Hematopoietic multipotent progenitor cell treated with erythropoietin and hydrocortisone succinate and interleukin-3 and kit ligand, for 17 days (in vitro differentiated cells): ENCODE measurements around the gene HSPA12B.

Source experiments
- DNase-seq: peaks from one replicate; pipeline ENCODE4 v3.0.0-alpha.2; 2015; ENCODE audit warnings: low spot score

The HSPA12B gene

GRCh38 chr20:3732327-3733118 lies at the start of gene HSPA12B:
Gene HSPA12B (plus strand): TSS chr20:3732685. CDS start chr20:3738675, 5,990 bp downstream.
- no peak for DNase-seq

- no peak for DNase-seq
Measured at GRCh38 chr20:3685341-3685740, 47.1 kb upstream of the HSPA12B start.

GRCh38 chr20:3686421-3686820 lies 46.1 kb upstream of the HSPA12B start:
- no peak for DNase-seq

DNA sequence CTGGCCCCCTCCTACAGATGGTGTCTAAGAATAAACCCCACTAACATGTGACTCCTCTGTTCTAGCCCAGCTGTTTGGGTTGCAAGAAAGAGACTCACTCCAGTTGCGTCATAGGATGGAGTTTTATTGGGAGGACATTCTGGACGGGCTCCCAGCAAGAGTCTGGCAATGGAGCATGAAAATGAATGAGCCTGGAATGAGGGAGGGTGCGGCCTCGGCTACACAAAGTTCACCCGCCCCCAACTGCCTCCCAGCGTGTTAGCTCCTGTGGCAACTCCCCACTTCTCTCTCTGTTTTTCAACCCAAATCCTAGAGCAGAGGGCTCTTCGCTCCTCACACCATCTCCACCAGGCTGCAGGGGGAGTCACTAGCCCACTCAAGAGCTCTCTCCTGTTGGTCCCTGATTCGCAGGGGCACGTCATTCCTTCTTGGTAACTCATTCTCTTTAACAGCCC lies 45.6 kb upstream of the HSPA12B start:
- no peak for DNase-seq

- no peak for DNase-seq
Measured at GRCh38 chr20:3687655-3688054, 44.8 kb upstream of the HSPA12B start.

- no peak for DNase-seq
Measured at GRCh38 chr20:3689978-3690377, 42.5 kb upstream of the HSPA12B start.

DNA sequence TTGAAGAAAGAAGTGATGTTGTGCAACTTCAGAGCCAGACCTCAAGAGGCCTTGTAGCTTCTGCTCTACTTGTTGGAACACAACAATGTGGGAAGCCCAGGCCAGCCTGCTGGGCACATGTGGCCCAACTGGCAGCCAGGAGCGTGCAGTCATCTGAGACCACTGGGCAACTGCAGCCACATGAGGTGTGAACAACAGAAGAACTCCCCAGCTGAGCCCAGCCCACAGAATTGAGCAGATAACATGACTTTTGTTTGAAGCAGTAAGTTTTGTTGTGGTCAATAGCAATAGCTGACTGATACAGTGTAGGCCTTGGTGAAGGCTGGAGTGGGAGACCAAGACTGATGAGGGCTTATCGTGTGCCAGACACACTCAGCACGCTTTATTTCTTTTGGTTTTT lies 42.1 kb upstream of the HSPA12B start:
- no peak for DNase-seq

GRCh38 chr20:3691306-3691705 lies 41.2 kb upstream of the HSPA12B start:
- DNase-seq: no peak

- DNase-seq: no peak
Measured at GRCh38 chr20:3691897-3692296, 40.6 kb upstream of the HSPA12B start.

DNA sequence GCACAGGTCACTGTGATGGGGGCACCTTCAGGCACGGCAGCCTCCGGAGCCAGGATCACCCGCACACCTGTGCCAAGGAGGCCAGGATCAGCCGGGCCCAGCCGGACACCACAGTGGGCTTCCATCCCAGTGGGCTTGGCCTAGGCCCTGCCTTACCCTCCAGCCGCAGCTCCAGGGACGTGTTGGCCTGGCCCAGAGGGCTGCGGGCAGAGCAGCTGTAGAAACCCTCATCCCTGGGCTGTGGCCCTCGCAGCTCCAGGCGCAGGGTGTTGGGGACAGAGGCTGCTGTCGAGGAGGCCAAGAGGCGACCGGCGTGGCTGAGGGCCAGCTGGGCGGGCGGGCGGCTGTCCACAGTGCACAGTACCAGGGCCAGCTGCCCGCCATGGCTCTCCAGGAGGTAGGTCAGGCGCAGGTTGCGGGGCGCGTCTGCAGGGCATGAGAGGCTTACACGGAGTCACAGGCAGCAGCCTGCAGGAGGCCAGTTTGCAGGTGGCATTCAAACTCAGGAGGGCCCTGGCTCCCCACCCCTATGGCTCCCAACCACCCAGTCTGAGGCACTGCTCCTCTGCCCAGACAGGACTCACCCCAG lies 39.7 kb upstream of the HSPA12B start:
- no peak for DNase-seq

DNA sequence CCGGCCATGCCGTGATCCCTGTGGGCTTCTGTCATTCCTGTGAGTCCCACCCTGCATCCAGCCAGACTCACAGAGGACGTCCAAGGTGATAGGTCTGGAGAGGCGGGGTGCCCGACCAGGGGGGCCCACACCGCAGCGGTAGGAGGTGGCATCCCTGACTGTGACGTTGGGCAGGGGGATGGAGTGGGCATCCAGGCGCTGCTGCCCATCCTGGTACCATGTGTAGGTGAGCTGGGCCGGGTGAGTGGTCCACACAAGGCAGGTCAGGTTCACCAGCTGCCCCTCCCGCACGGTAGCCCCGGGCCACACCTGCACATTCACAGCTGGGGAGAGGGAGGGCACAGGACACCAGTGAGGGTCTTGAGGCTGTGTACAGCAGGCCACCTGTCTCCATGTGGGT lies 39.1 kb upstream of the HSPA12B start:
- DNase-seq: no peak

DNA sequence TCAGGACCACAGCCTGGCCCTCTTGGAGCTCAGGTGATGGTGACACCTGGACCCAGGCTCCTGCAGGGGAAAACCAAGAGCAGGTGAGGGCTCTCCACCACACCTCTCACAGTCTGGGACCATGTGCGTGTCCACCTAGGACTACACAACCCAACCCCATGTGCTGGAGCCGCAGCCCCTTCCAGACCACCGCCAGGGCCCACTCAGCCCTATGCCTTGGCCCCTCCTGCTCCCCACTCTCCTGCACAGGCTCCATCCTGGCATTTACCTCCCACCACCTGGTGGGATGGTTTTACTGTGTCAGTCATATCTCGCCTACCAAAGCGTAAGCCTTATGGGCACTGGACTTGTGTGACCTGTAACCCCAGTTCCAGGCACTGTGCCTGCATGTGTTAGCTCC lies 37.6 kb upstream of the HSPA12B start:
- DNase-seq: no peak

DNA sequence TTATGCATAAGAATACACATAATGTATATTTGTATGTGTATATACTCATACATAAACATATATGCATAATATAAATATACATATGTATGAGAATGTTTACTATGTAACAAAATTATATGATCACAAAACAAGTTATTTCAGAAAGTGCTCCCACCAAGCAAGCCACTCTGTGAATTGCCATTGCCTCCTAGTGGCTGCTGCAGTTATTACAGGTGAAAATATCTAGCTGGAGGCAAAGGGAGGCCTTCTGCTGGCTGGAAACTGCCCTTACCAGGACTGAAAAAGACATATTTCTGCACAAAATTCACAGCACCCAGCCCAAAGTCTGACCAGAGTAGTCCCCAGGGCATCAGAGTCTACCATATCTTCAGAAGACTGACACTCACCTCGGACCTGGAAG lies 36.3 kb upstream of the HSPA12B start:
- DNase-seq: peak; percentile 19

DNA sequence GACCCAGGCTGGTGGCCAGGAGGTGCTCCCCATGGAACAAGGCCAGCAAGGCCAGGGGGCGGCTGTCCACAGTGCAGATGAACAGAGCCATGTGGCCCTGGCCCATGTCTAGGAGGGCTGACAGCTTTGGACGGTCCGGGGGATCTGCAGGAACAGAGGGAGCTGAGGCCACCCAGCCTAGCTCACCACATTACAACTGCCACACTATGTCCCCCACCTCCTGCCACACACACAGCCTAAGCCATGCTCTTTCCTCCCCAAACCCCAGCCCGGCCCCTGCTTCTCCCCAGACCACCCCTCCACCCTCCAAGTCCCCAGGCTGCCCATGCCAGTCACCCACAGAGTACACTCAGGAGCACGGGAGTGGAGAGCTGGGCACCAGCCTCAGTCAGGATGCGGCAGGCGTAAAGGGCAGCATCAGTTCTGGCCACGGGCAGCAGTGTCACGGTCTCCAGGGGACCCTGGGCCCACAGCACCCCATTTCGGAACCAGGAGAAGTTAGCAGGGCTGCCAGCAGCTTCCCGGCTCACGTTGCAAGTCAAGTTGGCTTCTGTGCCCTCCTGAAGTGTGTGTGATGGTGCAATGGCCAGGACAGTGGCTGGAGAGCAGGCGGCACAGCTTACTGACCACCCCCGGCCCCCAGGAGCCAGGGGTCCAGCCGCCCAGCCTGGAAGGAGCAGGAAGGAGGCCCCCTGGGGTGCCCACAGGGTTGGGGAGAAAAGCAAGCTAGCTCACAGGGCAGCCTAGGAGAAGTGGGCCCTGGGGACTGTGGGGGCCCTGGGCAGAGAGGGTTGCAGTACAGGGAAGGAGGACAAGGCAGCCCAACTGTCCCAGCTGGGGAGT lies 35.5 kb upstream of the HSPA12B start:
- no peak for DNase-seq

DNA sequence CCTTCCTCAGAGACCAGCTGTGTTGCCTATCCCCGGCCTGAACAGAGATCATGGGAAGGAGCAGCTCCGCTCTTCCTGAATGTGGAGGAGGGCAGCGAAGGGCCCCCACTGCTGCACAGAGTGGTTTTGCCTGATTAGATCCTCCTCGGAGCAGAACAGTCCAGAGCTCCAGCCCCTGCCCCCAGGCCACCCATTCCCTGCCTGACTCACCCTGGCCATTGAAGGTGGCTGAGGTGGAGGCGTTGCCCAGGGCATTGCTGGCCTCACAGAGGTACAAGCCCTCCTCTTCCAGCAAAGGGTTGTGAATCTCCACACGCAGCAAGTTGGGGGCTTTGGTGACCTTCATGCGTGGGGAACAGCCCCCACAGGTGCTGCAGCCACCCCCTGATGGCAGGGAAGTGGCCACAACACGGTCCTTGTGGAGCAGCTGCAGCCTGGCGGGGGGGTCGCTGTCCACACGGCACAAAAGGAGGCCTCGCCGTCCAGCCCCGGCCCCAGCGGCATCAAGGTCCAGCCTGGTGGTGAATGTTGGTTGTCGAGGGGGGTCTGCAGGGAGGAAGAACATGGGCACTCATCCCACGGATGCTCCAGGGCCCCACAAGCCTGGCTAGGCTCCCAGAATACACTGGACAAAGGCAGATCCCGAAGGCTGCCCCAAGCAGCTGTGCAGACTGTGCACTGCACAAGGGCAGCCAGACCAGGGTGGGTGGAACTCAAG lies 34.7 kb upstream of the HSPA12B start:
- DNase-seq: no peak

DNA sequence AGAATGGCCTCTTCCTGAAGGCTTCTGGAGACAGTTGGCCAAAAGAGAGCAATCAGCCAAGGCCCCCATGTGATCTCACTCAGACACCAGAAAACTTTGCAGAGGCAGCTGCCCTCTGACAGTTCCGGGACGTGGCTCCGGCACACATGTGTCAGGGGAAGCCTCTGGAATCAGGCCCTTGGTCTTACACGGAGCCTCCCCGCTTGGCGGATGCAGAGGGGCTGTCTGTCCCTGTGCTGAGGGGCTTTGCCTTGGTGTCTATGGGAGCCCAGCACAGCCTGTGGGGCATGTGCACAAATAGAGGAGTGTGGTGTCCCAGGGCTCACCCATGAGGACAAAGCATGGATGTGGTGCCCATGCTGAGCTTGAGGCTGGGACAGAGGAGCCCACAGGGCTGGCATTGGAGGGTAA lies 33.9 kb upstream of the HSPA12B start:
- DNase-seq: no peak

DNA sequence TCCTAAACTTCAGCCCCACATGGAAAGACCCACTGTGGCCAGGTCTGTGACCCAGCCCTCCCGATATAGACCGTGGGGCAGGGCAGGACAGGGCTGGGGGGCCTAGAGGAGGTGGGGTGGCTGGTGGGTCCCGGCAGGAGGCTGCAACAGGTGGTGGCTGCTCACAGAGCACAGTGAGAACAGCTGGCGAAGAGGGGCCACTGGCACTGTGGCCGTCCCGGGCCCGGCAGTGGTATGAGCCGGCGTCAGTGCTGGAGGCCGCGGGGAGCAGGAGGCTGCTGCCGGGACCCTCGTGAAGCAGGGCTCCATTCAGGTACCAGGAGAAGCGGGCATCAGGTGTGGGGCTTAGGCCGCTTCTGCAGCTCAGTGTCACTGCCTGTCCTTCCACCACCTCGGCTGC lies 33.4 kb upstream of the HSPA12B start:
- no peak for DNase-seq

DNA sequence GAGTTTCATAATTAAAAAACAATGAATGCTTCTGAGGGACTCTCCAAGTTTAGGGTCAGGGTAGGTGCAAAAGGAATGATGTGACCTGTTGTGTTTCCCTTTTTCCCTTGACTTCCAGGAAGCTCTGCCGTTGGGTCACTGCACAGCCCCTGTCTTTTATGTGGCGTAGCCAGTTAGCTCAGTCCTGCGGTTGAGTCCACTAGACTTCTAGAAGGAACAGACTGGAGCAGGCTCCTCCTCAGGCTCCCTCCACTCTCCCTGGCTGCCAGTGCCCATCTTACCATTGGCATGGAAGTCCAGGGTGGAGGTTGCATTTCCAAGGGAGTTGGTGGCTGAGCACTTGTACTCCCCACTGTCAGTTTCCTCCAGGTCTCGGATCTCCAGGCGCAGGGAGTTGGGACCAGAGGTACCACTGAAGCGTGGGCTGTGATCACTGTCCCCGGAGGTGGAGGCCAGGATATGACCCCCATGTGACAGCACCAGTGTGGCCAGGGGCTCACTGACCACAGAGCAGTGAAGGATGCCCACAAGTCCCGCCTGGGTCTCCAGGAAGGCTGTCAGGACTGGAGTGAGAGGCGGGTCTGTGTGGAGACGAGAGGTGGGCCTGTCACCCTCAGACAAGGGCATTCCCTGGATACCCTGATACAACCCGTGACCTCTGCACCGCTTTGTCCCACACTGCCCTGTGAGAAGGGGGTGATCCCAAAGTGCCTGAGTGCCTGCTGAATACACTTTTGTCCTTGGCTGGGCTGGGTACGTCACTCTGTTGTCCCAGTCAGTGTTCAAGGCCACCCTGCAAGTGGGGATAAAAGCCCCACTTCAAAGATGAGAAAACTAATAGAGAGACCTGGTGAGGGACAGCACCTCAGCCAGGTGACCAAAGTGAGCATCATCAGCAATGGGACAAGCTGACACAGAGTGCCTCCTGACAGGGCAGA lies 31.2 kb upstream of the HSPA12B start:
- DNase-seq: no peak

DNA sequence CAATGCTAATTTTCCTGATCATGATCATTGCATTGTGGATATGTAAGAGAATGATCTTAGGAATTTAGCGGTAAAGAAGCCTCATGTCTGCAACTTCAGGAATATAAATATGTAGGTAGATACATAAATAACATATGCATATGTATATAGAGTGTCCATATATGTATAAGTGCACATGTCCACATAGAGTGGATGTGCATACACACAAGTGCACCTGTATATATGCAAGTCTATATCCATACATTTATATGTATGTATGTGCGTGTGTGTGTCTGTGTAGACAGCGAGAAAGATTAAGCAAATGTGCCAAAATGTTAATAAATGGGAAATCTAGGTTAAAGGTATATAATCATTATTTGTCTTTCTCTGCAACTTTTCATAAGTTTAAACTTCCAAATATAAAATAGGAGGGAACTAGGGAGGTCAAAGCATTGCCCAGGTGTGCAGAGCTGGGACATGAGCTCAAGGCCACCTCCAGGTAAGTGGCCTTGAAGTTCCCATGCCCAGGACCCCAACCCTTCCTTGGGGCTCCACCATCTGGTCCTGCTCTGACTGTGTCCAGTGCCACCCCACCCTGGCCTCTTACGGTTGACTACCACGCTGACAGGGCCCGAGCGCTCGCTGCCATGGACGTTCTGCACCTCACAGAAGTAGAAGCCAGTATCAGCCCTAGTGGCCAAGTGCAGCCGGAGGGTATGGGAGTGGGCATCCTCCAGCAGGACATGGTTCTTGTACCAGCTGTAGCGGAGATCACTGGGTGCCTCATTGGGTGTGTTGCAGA lies 29.7 kb upstream of the HSPA12B start:
- no peak for DNase-seq

DNA sequence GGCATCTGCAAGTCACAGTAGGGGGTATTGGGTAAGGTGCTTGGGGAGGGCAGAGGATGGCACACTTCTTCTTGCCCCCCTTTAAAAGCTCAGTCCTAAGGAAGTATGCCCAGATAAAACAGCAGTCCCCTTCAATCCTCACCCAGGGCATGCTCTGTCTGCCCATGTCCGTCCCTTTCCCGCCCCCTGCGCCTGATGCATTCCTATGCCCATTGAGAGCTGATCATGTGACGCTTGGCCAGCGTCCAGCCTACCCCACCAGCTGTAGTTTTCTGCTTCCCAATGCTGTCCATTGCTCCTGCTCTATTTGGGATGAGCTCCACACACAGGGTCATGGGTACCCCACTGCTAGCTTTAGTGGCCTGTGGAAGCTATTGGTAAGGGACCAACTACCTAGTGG lies 28.4 kb upstream of the HSPA12B start:
- DNase-seq: no peak
